Measurements from ENCODE around the gene HBG2.

DNA sequence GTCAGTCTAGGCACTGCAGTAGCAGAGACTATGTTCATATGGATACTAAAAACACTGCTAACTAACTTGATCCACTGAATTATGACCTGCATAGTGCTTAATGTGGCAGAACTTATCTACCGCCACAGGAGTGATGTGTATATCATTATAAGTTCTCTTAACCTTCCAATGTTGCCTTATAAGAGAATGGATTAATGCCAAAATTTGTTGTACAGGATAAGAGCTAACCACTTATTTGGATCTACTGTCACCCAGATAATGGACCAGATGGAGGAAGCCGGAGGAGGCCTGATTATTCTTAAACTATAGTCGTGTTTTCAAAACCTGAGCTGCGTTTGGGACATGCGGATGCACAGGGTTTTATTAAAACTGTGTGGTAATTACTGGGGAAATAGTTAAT, 49.0 kb upstream of the HBG2 start:
- TF ChIP-seq CTCF (conservative IDR thresholded peaks at IDR 0.05 in 1 of 2, IDR thresholded peaks at IDR 0.05 in 1 of 2; ENCODE audit: low read depth in 1 of 2, low read length in 2 of 2) (no peak), EZH2 (IDR thresholded peaks at IDR 0.05; ENCODE audit: low read length, missing control alignments) (no peak)
